ENCODE results near the gene PTX4.

The PTX4 gene

DNA sequence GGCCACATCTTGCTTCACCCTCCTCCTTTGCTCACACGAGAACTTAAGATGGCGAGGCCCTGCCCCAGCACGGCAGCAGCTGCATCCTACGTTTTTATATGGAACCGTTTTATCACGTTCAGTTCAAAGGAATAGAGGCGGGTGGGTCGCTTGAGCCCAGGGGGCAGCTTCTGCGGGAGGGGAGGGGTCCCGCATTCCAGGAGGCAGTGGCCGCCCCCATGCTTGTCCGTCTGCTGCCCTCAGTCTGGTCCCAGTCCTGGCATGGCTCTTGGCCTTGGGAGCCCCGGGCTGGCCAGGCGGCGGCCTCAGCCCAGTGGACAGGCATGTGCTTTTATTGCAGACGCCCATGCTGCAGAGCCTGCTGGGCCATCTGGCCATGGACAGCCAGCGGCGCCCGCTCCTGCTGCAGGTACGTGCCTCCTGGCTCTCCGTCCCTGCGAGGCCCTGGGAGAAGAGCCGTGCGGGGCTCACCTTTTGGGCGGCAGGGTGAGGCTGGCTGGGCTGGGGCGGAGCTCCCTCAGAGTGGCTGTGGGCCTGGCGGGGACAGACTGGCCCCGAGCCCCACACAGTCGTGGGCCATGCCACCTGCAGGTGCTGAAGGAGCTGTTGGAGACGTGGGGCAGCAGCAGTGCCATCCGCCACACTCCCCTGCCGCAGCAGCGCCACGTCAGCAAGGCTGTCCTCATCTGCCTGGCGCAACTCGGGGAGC, 11.2 kb upstream of the PTX4 start:
- DNase-seq, result no peak

DNA sequence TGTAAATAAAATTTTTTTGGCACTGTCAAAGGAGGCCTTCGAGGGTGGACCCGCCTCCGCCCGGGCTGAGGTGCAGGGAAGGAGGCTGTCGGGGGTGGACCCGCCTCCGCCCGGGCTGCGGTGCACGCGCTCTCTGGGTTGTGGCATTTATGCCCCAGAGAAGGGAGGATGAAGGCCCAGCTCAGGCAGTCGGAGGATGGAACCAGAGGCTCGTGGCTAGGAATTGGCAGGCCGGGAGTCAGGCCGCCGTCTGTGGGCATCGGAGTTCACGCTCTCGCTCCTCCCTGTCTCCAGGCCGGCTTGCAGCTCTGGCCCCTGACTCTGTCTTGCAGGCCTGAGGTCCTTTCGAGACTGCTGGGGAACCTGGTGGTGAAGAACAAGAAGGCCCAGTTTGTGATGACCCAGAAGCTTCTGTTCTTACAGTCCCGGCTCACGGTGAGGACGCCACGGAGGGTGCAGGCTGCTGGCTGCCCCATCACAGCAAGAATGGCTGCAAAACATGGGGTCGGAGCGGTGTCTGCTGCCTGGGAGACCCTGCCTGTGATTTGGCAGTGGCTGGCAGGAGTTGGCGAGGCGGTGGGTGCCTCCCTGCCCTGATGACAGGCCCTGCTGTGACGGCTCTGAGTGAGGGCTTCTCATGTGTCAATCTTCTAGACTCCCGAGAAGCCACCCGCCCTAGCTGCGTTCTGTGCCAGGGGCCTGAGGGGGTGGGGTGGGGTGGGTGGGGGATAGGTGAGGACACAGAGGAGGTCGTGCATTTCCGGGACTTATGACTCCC, 10.3 kb upstream of the PTX4 start:
- no peak for DNase-seq

DNA sequence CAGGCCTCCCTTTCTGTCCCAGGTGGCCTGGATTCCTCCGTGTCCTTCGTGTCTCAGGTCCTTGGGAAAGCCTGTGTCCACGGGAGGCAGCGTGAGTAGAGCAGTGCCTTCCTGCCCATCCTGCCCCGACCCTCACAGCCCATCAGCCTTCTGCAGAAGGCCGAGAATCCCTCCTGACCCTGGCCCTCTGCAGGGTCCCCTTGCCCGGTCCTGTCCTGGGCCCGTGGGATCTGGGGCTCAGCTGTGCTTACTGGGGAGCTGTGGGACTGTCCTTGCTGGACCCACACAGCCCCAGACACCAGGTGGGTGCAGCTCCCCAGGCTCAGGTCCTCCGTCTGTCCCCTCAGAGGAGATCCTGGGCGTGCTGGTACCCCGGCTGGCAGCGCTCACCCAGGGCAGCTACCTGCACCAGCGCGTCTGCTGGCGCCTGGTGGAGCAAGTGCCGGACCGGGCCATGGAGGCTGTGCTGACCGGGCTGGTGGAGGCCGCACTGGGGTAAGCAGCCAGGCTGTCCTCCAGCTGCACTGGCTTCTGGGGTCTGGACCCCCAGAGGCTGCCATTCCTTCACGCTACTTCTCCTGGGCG, 8.4 kb upstream of the PTX4 start:
- no peak for DNase-seq

DNA sequence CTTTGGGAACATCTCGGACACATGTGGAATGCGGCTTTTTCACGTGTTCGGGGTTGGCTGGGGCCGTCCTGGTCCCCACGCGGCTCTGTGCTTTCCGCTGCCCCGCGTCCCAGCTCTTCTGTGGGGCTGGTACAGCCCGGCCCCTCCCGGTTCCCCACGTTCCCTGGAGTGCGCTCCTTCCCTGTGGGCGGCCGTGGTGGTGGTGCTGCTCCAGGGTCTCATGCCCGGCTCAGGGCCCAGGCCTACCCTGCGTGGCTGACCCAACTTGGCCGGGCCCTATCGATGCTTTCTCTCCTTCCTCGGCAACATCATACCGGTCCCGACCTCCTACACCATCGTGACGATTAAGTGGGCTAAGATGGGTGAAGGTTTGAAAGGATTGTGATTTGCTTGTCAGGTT, 7.7 kb upstream of the PTX4 start:
- DNase-seq, result no peak

DNA sequence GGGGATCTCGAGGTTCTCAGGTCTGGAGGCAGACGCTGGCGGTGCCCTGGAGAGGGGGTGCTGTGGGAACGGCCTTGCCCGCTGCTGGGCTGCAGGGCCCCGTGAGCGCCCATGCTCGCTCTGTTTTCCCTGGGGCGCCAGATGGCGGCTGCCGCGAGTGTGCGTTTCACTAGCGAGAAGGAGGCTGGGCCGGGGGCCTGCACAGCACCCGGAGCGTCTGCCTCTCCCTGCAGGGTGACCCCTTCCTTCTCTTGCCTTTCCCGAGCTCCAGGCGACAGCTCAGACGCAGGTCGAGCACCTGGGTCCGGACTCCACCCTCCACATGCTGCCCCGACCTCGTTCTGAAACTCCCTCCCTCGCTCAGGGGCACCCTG, 7.1 kb upstream of the PTX4 start:
- no peak for DNase-seq

DNA sequence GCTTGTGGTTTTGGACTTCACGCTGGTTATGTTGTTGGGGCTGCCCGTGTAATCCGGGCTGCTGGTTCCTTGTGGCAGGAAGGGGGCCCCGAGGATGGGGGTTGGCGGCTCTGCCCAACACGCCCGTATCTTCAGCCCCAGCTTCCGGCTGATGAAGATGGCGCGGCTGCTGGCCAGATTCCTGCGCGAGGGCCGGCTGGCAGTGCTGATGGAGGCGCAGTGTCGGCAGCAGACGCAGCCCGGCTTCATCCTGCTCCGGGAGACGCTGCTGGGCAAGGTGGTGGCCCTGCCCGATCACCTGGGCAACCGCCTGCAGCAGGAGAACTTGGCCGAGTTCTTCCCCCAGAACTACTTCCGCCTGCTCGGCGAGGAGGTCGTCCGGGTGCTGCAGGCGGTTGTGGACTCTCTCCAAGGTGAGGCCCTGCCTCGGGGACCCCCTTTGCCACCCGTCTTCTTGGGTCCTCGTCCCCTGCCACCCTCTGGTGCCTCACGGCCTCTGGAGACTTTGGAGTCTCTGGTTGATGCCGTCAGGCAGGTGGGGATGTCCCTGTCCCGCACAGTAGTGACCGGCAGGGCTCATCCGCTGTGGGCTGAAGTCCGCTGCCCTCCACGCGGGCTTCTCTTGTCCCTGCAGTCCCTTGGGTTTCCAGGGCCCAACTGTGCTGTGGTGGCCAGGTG, 6.6 kb upstream of the PTX4 start:
- DNase-seq, result no peak

DNA sequence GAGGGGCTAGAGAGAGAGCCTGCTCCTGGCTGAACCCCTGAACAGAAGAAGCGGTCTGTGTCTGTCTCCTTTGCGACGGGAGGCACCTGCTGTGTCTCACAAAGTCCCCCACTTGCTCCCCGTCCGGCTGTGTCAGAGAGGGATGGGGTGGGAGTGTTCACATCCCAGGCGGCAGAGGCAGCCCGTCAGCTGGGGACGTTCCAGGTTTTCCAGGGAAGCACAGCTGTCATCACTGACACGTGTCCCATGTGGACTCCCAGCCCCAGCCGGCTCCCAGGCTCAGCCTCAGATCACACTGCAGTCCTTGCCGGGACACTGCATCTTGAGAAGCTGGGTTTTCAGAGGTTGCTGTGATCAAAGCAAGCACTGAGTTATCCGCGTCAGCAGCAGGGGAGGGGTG, 6.0 kb upstream of the PTX4 start:
- no peak for DNase-seq

DNA sequence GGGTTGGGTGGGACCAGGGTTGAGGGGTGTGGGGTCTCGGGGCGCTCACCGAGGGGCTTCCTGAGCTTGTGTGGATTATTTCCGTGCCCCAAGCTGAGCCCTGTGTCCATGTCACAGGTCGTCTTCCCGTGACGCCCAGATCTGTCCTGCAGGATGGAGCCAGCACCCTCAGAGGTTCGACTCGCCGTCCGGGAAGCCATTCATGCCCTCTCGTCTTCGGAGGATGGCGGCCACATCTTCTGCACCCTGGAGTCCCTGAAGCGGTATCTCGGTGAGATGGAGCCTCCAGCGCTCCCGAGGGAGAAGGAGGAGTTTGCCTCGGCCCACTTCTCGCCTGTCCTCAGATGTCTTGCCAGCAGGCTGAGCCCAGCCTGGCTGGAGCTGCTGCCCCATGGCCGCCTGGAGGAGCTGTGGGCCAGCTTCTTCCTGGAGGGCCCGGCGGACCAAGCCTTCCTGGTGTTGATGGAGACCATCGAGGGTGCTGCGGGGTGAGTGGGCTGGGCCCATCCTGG, 5.4 kb upstream of the PTX4 start:
- DNase-seq, result peak; percentile 8

DNA sequence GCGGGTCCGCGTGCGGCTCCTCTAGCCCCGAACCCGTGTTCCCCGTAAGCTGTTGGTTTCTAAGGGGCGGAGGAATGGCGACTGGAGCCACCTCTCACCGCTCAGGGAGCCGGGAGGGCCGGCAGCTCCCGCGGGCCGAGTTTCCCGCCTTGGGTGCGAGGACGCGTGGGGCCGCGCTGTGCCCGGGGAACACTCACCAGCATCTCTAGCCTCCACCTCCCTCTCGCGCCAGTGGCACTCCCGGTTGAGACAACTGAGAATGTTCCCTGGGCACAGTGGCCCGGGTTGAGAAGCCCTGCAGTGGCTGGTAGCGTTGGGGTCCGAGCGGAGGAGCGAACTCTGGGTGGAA, 5.0 kb upstream of the PTX4 start:
- no peak for DNase-seq

DNA sequence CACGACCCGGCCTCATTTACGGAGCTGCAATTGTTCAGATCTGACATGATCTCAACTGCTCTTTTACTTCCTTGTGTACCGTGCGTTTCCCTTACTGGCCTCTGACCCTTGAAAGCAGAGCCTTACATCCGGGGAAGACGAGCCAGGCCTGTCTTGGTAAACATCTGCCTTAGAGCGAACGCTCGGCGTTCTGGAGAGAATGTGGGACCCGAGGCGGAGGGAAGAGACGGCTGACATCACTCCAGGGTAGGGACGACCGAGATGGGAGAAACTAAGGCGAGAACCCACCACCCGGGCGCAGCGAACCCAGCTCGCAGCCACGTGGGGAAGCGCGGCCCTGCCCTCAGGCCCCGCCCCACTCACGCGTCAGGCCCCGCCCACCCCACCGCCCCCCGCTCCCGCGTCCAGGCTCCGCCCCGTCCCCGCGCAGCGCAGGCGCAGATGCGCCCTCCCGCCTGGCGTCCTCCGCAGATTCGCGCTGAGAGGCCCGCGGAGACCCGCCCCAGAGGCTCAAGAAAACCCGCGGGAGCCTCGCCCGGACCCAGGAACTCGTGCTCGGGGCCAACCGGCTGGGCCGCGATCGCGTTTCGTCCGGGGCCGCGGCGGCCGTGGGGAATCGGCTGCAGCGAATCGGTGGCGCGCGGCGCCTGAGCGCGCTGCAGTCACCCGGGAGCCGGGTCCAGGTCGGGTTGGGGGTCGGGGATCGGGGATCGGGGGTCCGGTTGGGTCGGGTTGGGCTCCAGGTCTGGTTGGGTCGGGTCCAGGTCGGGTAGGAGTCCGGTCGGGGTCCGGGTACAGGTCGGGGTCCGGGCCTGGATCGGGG, 4.4 kb upstream of the PTX4 start, which contains the start of gene TELO2:
TELO2 (plus strand) TSS at position 438 of the 823 bp plus-strand sequence. CDS start 922 bp downstream, outside the sequence.
- peak; percentile 79 for DNase-seq

DNA sequence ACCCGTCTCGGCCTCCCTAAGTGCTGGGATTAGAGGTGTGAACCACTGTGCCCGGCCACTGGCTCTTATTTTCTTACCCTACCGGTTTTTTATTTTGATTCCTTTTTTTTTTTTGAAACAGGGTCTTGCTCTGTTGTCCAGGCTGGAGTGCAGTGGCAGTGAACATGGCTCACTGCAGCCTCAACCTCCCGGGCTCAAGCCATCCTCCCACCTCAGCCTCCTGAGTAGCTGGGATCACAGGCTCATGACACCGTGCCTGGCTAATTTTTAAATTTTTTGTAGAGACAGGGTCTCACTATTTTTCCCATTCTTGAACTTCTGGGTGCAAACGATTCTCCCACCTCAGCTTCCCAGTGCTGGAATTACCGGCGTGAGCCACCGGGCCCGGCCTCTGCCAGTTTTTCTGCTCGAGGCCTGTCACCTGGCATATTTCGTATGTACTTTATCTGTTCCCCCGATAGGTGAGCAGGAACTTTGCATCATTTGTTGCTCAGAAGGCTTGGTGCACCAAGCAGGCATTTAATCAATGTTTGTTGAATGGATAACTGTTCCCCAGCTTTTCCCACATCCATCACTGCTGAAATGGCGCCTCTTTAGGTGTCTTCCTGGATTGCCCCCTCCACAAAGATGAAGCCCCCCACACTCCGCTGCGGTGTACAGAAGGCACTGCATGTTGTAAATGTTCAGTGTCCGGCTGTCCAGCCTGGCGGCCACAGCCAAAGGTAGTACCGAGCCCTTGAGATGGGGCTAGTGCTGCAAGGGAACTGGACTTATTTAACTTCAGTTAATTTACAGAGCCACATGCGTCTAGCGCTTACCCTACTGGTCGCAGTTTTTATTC, 3.6 kb upstream of the PTX4 start:
- no peak for DNase-seq

- DNase-seq, result no peak
Measured at GRCh38 chr16:1491327-1491726, 2.6 kb upstream of the PTX4 start.

DNA sequence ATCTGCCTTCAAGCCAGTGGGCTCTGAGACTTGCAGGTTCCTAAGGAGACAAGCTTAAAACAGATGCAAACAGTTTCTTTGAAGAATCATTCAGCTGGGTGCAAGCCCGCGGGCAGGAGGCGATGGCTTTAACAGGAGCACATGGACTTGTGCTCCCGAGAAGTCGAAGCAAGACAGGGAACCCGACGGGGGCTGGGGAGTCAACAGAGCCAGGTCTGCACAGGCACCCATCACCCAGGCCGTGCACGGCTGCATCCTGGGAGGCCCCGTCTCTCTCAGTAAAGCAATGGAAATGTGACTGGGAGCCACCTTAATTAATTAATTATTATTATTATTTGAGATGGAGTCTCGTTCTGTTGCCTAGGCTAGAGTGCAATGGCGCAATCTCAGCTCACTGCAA, 333 bp upstream of the PTX4 start:
- no peak for DNase-seq

GRCh38 chr16:1488054-1488601, 616 bp downstream of the PTX4 start:
- no peak for DNase-seq

GRCh38 chr16:1487395-1488053, 1.2 kb downstream of the PTX4 start:
- DNase-seq, result no peak

DNA sequence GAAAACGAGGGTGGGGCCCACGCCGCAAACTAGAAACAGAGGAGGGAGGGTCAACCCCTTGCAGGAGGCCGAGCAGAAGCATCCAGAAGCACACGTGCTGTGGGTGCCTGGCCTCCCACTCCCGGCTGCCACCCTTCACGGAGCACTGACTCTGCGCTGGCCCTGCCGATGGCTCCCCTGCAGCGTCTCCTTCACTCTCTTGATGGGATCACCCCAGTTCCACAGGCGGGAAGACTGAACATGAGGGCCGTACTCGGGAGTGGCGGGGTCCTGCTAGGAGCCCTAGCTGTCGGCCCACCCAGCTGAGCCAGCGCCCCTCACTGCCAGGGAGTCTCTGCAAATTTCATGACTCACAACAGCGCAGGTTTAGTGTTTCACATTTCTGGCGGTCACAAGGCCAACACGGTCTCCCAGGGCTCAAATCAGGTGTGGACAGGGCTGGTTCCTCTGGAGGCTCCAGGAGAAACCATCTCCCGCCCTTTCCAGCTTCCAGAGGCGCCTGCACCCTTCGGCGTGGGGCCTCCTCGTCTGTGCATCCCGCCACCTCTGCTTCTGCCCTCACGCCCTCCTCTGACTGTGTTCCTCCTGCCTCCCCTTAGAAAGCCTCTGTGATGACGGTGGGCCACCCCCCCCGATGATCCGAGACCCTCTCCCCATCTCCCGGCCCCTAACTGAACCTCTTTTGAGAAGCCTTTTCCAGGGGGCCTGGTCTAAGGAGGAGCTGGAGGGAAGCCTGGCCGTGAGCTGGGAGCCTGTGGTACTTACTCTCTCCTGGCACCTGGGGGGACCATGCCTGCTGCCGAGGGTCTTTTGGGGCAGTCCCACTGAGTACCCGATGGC, 2.0 kb downstream of the PTX4 start:
- DNase-seq, result no peak

- DNase-seq, result no peak
Measured at GRCh38 chr16:1485847-1486496, 2.8 kb downstream of the PTX4 start.

DNA sequence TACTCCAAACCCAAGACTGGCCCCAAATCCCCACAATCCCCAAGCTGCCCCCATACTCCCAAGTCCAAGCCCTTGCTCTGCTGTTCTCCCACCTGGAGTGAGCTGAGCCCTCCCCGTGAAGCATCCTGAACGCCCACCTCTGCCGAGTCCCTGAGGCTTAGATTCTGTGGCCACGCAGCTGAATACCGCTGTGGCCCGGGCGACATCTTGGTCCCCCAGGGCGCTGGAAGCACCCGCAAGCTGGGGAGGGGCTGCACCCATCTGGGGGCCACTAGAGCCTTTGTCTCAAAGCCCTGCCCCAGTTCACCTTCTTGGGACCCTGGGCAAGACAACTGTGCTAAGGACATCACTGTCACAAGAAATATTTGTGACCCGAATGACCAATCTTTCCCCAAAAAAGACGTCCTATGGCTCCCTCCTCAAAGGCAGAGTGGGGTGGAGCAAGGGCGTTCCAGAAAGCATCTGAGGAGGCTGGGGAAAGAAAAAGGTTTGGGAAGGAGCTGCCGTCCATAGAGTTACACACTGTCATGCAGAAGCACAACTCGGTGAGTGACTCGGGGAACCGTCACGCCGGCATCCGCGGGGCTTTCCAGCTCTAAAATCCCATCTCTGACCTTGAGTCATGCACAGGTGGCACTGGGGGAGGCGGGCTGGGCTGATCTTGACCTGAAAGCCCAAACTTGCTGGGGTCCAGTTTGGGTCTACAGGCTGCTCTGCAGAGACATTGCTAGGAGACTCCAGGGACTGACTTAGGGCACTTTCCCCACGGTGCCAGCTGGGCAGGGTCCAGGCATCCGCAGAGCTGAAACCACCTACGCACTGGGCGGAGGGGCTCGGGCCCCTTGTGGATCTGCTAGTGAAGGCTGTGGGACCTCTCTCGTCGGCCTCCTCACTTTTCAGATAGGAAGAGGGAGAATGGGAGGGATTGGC, 6.6 kb downstream of the PTX4 start:
- DNase-seq, result no peak
